Glomerular visceral epithelial cell (primary cell): ENCODE measurements around the gene MAP4K4.

Experiments used
- DNase-seq: peaks from one replicate; pipeline ENCODE4 v3.0.0-alpha.2; 2016; ENCODE audit errors: extremely low spot score

The MAP4K4 gene

GRCh38 chr2:101697124-101698013 is at the start of gene MAP4K4:
Gene MAP4K4, plus strand, starts transcription at chr2:101697707. Its CDS starts 374 bp downstream, at chr2:101698081.
- peak; percentile 92 for DNase-seq

- no peak for DNase-seq
Observed at GRCh38 chr2:101653469-101653868, 44.0 kb upstream of the MAP4K4 start.

- no peak for DNase-seq
Observed at GRCh38 chr2:101655702-101656422, 41.6 kb upstream of the MAP4K4 start.

- no peak for DNase-seq
Observed at GRCh38 chr2:101657787-101658186, 39.7 kb upstream of the MAP4K4 start.

- no peak for DNase-seq
Observed at GRCh38 chr2:101658387-101658786, 39.1 kb upstream of the MAP4K4 start.

GRCh38 chr2:101665312-101665711 is 32.2 kb upstream of the MAP4K4 start:
- DNase-seq: no peak

GRCh38 chr2:101667823-101668222 is 29.7 kb upstream of the MAP4K4 start:
- DNase-seq: no peak

GRCh38 chr2:101672047-101672446 is 25.5 kb upstream of the MAP4K4 start:
- no peak for DNase-seq

GRCh38 chr2:101673920-101674319 is 23.6 kb upstream of the MAP4K4 start:
- no peak for DNase-seq

GRCh38 chr2:101675512-101675911 is 22.0 kb upstream of the MAP4K4 start:
- no peak for DNase-seq

- DNase-seq: no peak
Observed at GRCh38 chr2:101676674-101677073, 20.8 kb upstream of the MAP4K4 start.

GRCh38 chr2:101677658-101678057 is 19.8 kb upstream of the MAP4K4 start:
- DNase-seq: no peak

GRCh38 chr2:101678379-101678778 is 19.1 kb upstream of the MAP4K4 start:
- no peak for DNase-seq

GRCh38 chr2:101679037-101679726 is 18.3 kb upstream of the MAP4K4 start:
- DNase-seq: peak; percentile 58

GRCh38 chr2:101679801-101680487 is 17.6 kb upstream of the MAP4K4 start:
- no peak for DNase-seq

GRCh38 chr2:101682311-101682710 is 15.2 kb upstream of the MAP4K4 start:
- DNase-seq: no peak

- DNase-seq: no peak
Observed at GRCh38 chr2:101684313-101684712, 13.2 kb upstream of the MAP4K4 start.

- DNase-seq: no peak
Observed at GRCh38 chr2:101688261-101688660, 9.2 kb upstream of the MAP4K4 start.

GRCh38 chr2:101689114-101689825 is 8.2 kb upstream of the MAP4K4 start:
- DNase-seq: no peak

- DNase-seq: peak; percentile 34
Observed at GRCh38 chr2:101690547-101691152, 6.9 kb upstream of the MAP4K4 start.

- DNase-seq: no peak
Observed at GRCh38 chr2:101692041-101692440, 5.5 kb upstream of the MAP4K4 start.
